Tibial nerve (tissue), 4 donors: ENCODE results near the gene RIC1. TPM values are rescaled to one million over a fixed set of nuclear protein-coding genes. Genes with fewer than 3 reads are reported as not detected.

Experiments used
- DNase-seq, 2 donors: peaks; one replicate each; pipeline ENCODE4 v3.0.0-alpha.2; 2019; ENCODE audit warnings: low spot score in 2 of 2
- H3K27ac ChIP-seq, 4 donors: fragments of 200-600 bp; sonication (generic) in 3 of 4; one replicate each; pipeline ENCODE4 v1.5.1; 2017 to 2019; ENCODE audit warnings: mild to moderate bottlenecking in 1 of 4
- H3K27me3 ChIP-seq, 2 donors: fragments of 200-600 bp; sonication (generic) in 1 of 2; one replicate each; pipeline versions ENCODE4 v1.5.1 to v1.6.0; 2017 to 2019
- H3K36me3 ChIP-seq, 3 donors: fragments of 200-600 bp; sonication (generic); one replicate each; pipeline ENCODE4 v1.5.1; 2018 to 2019
- H3K4me1 ChIP-seq, 4 donors: fragments of 200-600 bp; sonication (generic) in 3 of 4; one replicate each; pipeline ENCODE4 v1.5.1; 2017 to 2019
- H3K4me3 ChIP-seq, 4 donors: fragments of 200-600 bp; sonication (generic) in 3 of 4; one replicate each; pipeline ENCODE4 v1.5.1; 2017 to 2019; ENCODE audit warnings: mild to moderate bottlenecking in 1 of 4, moderate library complexity in 1 of 4
- H3K9me3 ChIP-seq, 4 donors: fragments of 200-600 bp; sonication (generic) in 3 of 4; one replicate each; pipeline ENCODE4 v1.5.1; 2017 to 2019
- EP300 ChIP-seq, 2 donors: sonication (generic); formaldehyde crosslinking; IDR thresholded peaks; one replicate each; pipeline ENCODE4 v1.6.1; 2017; ENCODE audit warnings: antibody characterized with exemption in 2 of 2, mild to moderate bottlenecking in 1 of 2
- POLR2A ChIP-seq, 2 donors: fragments of 450-650 bp; IDR thresholded peaks; one replicate each; pipeline ENCODE4 v1.6.1; 2017; ENCODE audit warnings: antibody characterized with exemption in 2 of 2, mild to moderate bottlenecking in 2 of 2, moderate library complexity in 2 of 2
- WGBS, 2 donors: methylation state at CpG; one replicate each; pipeline ENCODE4 v1.1.5; 2018; 5-methylcytosine and 5-hydroxymethylcytosine counted together
- total RNA-seq, 4 donors: library from RNA; depleted of rRNA; stranded (reverse); fragments of >200 nt; gene quantifications; one replicate each; pipeline ENCODE4 v1.1.0, GENCODE V29; 2016
- TF ChIP-seq, protein P1 (sequence below), 5 experiments: fragments of 200-600 bp in 3 of 5; fragments of 450-650 bp in 2 of 5; sonication (generic) in 3 of 5; IDR thresholded peaks; one replicate each; pipeline ENCODE4 v1.5.1; 2016 to 2019; ENCODE audit warnings: antibody characterized with exemption in 5 of 5, mild to moderate bottlenecking in 3 of 5, moderate library complexity in 2 of 5

Gene RIC1
- total RNA-seq, 4 donors from 2014 or later: 41.0 to 45.9 (median 43.4) TPM

- Histone ChIP-seq H3K4me3 (no peak overlapping the region), H3K27me3 (no peaks in the 10 kb centered on the region), H3K27ac (no peak overlapping the region), H3K4me1 (no peaks in the 10 kb centered on the region), H3K36me3 (peaks cover 0 to 84% (median 0%) of the 10 kb centered on the region in 3 donors), H3K9me3 (peaks cover 0 to 19% (median 6%) of the 10 kb centered on the region in 4 donors)
- TF ChIP-seq POLR2A (IDR thresholded peaks at IDR 0.05): no peak
- TF ChIP-seq, protein P1, sequence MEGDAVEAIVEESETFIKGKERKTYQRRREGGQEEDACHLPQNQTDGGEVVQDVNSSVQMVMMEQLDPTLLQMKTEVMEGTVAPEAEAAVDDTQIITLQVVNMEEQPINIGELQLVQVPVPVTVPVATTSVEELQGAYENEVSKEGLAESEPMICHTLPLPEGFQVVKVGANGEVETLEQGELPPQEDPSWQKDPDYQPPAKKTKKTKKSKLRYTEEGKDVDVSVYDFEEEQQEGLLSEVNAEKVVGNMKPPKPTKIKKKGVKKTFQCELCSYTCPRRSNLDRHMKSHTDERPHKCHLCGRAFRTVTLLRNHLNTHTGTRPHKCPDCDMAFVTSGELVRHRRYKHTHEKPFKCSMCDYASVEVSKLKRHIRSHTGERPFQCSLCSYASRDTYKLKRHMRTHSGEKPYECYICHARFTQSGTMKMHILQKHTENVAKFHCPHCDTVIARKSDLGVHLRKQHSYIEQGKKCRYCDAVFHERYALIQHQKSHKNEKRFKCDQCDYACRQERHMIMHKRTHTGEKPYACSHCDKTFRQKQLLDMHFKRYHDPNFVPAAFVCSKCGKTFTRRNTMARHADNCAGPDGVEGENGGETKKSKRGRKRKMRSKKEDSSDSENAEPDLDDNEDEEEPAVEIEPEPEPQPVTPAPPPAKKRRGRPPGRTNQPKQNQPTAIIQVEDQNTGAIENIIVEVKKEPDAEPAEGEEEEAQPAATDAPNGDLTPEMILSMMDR (IDR thresholded peaks at IDR 0.05): no peak
- TF ChIP-seq EP300 (IDR thresholded peaks at IDR 0.05): no peak
- WGBS, 2 donors: 91 to 92% methylated on average over 6 of the region's 6 CpGs
- DNase-seq: no peak
These were observed 157.6 kb downstream of the RIC1 start for GRCh38 chr9:5786370-5787127.

DNA sequence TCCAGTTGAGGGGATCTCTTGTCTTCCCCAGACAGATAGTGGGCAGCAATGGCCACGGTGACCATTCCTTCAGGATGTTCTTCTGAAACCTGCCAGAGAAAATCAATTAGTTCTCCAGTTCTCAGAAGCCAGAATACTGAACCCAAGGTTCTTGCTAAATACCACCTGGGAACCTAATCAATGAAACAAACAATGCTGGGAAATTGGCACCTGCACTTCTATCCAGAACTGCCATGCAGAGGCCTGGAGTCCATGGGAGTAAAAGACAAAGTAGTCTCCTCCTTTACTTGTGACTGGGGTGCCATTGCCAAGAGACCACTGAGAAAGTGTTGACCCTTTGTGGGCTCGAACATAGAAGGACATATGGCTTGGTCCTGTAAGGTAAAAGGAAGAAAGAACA is 158.3 kb downstream of the RIC1 start:
- WGBS, 2 donors: 98% methylated on average over 2 of the region's 2 CpGs
- Histone ChIP-seq H3K4me3 (no peak overlapping the region), H3K36me3 (peaks cover 0 to 84% (median 0%) of the 10 kb centered on the region in 3 donors), H3K9me3 (peaks cover 0 to 14% (median 4%) of the 10 kb centered on the region in 4 donors), H3K27ac (no peak overlapping the region), H3K27me3 (no peaks in the 10 kb centered on the region), H3K4me1 (no peaks in the 10 kb centered on the region)
- TF ChIP-seq POLR2A (IDR thresholded peaks at IDR 0.05): no peak
- DNase-seq: no peak

GRCh38 chr9:5787759-5788302 is 158.9 kb downstream of the RIC1 start:
- Histone ChIP-seq H3K4me1 (no peaks in the 10 kb centered on the region), H3K27ac (no peak overlapping the region), H3K36me3 (peaks cover 0 to 78% (median 0%) of the 10 kb centered on the region in 3 donors), H3K4me3 (no peak overlapping the region), H3K9me3 (peaks cover 0 to 8% (median 2%) of the 10 kb centered on the region in 4 donors), H3K27me3 (no peaks in the 10 kb centered on the region)
- 93 to 99% methylated on average over 2 of the region's 2 CpGs for WGBS, 2 donors
- DNase-seq: no peak
- TF ChIP-seq, protein P1 (IDR thresholded peaks at IDR 0.05): no peak
- TF ChIP-seq EP300 (IDR thresholded peaks at IDR 0.05): no peak
- TF ChIP-seq POLR2A (IDR thresholded peaks at IDR 0.05): no peak

- no peaks in the 10 kb centered on the region for H3K9me3 ChIP-seq
- TF ChIP-seq POLR2A (IDR thresholded peaks at IDR 0.05): no peak
- TF ChIP-seq EP300 (IDR thresholded peaks at IDR 0.05): no peak
- TF ChIP-seq, protein P1 (IDR thresholded peaks at IDR 0.05): no peak
- H3K27ac ChIP-seq: no peak overlapping the region
- no peaks in the 10 kb centered on the region for H3K4me1 ChIP-seq
- H3K36me3 ChIP-seq: peaks cover 0 to 63% (median 0%) of the 10 kb centered on the region in 3 donors
- DNase-seq: no peak
- H3K4me3 ChIP-seq: no peak overlapping the region
- no peaks in the 10 kb centered on the region for H3K27me3 ChIP-seq
- 96 to 97% methylated on average over 5 of the region's 5 CpGs for WGBS, 2 donors
These were observed 160.6 kb downstream of the RIC1 start for GRCh38 chr9:5789489-5789888.

- DNase-seq: no peak
- WGBS, 2 donors: 48 to 72% methylated on average over 1 of the region's 1 CpG
- TF ChIP-seq POLR2A (IDR thresholded peaks at IDR 0.05): no peak
- TF ChIP-seq, protein P1 (IDR thresholded peaks at IDR 0.05): no peak
- no peak for TF ChIP-seq EP300 (IDR thresholded peaks at IDR 0.05)
- Histone ChIP-seq H3K27me3 (no peaks in the 10 kb centered on the region), H3K27ac (no peak overlapping the region), H3K36me3 (peaks cover 0 to 53% (median 0%) of the 10 kb centered on the region in 3 donors), H3K4me3 (no peak overlapping the region), H3K4me1 (no peaks in the 10 kb centered on the region), H3K9me3 (no peaks in the 10 kb centered on the region)
These were observed 162.0 kb downstream of the RIC1 start for GRCh38 chr9:5790923-5791322.
